ENCODE data around the gene GSN. TPM values are rescaled to one million over a fixed set of nuclear protein-coding genes. Genes with fewer than 3 reads are reported as not detected.
A peak's percentile ranks its signal among the peaks of the same experiment; 100 is the strongest.

The GSN gene
- total and polyA plus RNA-seq, 2 of the 13 experiments (the other 11 are each of a cell fraction or from before 2014, with no cell fraction given), result 294 to 307 TPM

- TF ChIP-seq ZFP91 (CRISPR knock-in tag; IDR thresholded peaks at IDR 0.05; ENCODE audit: borderline replicate concordance) (peak; percentile 48; the same call in 1 of the 2 replicates), MEF2D (CRISPR knock-in tag; IDR thresholded peaks at IDR 0.05) (no peak), RCOR2 (CRISPR knock-in tag; IDR thresholded peaks at IDR 0.05) (peak; percentile 65; the same call in 1 of the 2 replicates), NFYB (CRISPR knock-in tag; IDR thresholded peaks at IDR 0.05) (no peak), PHF21A (CRISPR knock-in tag; IDR thresholded peaks at IDR 0.05) (peak; percentile 60), TP53 (CRISPR knock-in tag; conservative IDR thresholded peaks at IDR 0.05) (no peak), CENPT (CRISPR knock-in tag; IDR thresholded peaks at IDR 0.05; ENCODE audit: low read depth) (no peak), CTCF (CRISPR knock-in tag; IDR thresholded peaks at IDR 0.05) (peak; percentile 23; the same call in 1 of the 2 replicates), MEIS1 (CRISPR knock-in tag; IDR thresholded peaks at IDR 0.05; ENCODE audit: borderline replicate concordance) (no peak), RXRB (CRISPR knock-in tag; IDR thresholded peaks at IDR 0.05; ENCODE audit: borderline replicate concordance) (peak; percentile 47), LCORL (IDR thresholded peaks at IDR 0.05) (no peak), LCORL (CRISPR knock-in tag; IDR thresholded peaks at IDR 0.05) (peak; percentile 16; the same call in 1 of the 2 replicates), ZNF343 (CRISPR knock-in tag; IDR thresholded peaks at IDR 0.05) (no peak), GATA4 (IDR thresholded peaks at IDR 0.05; ENCODE audit: borderline replicate concordance, low read depth) (no peak)
- TF ChIP-seq, protein P1, sequence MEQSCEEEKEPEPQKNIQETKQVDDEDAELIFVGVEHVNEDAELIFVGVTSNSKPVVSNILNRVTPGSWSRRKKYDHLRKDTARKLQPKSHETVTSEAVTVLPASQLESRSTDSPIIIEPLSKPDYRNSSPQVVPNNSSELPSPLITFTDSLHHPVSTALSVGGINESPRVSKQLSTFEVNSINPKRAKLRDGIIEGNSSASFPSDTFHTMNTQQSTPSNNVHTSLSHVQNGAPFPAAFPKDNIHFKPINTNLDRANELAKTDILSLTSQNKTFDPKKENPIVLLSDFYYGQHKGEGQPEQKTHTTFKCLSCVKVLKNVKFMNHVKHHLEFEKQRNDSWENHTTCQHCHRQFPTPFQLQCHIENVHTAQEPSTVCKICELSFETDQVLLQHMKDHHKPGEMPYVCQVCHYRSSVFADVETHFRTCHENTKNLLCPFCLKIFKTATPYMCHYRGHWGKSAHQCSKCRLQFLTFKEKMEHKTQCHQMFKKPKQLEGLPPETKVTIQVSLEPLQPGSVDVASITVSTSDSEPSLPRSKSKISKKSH (CRISPR knock-in tag; IDR thresholded peaks at IDR 0.05; ENCODE audit: borderline replicate concordance), result no peak
- TF ChIP-seq, protein P2, sequence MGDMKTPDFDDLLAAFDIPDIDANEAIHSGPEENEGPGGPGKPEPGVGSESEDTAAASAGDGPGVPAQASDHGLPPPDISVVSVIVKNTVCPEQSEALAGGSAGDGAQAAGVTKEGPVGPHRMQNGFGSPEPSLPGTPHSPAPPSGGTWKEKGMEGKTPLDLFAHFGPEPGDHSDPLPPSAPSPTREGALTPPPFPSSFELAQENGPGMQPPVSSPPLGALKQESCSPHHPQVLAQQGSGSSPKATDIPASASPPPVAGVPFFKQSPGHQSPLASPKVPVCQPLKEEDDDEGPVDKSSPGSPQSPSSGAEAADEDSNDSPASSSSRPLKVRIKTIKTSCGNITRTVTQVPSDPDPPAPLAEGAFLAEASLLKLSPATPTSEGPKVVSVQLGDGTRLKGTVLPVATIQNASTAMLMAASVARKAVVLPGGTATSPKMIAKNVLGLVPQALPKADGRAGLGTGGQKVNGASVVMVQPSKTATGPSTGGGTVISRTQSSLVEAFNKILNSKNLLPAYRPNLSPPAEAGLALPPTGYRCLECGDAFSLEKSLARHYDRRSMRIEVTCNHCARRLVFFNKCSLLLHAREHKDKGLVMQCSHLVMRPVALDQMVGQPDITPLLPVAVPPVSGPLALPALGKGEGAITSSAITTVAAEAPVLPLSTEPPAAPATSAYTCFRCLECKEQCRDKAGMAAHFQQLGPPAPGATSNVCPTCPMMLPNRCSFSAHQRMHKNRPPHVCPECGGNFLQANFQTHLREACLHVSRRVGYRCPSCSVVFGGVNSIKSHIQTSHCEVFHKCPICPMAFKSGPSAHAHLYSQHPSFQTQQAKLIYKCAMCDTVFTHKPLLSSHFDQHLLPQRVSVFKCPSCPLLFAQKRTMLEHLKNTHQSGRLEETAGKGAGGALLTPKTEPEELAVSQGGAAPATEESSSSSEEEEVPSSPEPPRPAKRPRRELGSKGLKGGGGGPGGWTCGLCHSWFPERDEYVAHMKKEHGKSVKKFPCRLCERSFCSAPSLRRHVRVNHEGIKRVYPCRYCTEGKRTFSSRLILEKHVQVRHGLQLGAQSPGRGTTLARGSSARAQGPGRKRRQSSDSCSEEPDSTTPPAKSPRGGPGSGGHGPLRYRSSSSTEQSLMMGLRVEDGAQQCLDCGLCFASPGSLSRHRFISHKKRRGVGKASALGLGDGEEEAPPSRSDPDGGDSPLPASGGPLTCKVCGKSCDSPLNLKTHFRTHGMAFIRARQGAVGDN (CRISPR knock-in tag; IDR thresholded peaks at IDR 0.05), result peak; percentile 83
- TF ChIP-seq, protein P3, sequence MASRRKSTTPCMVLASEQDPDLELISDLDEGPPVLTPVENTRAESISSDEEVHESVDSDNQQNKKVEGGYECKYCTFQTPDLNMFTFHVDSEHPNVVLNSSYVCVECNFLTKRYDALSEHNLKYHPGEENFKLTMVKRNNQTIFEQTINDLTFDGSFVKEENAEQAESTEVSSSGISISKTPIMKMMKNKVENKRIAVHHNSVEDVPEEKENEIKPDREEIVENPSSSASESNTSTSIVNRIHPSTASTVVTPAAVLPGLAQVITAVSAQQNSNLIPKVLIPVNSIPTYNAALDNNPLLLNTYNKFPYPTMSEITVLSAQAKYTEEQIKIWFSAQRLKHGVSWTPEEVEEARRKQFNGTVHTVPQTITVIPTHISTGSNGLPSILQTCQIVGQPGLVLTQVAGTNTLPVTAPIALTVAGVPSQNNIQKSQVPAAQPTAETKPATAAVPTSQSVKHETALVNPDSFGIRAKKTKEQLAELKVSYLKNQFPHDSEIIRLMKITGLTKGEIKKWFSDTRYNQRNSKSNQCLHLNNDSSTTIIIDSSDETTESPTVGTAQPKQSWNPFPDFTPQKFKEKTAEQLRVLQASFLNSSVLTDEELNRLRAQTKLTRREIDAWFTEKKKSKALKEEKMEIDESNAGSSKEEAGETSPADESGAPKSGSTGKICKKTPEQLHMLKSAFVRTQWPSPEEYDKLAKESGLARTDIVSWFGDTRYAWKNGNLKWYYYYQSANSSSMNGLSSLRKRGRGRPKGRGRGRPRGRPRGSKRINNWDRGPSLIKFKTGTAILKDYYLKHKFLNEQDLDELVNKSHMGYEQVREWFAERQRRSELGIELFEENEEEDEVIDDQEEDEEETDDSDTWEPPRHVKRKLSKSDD (CRISPR knock-in tag; IDR thresholded peaks at IDR 0.05; ENCODE audit: low read depth), result 0 out of 2 replicates have a peak, but pooled peaks have one; percentile 34
Measured at GRCh38 chr9:121281614-121282276, 13.8 kb downstream of the GSN start (continued).

Measured in HepG2 (cell line).